OCI-LY3 (cell line): ENCODE results near the gene TXN.

Experiments used
- CTCF ChIP-seq: fragments of 200-600, 300-600 bp; sonication (generic); IDR thresholded peaks from 2 replicates; pipeline ENCODE4 v1.5.1; 2014; ENCODE audit warnings: antibody characterized with exemption, low read length, low read depth
- EZH2phosphoT487 ChIP-seq: fragments of 200-600 bp; shearing (Covaris generic); IDR thresholded peaks from 2 replicates; pipeline ENCODE4 v1.6.1; 2018; ENCODE audit warnings: antibody characterized with exemption, mixed run types, low read depth

- TF ChIP-seq CTCF (no peak), EZH2phosphoT487 (no peak)
These were observed 41.8 kb upstream of the TXN start for GRCh38 chr9:110298043-110298605.
